B cell (primary cell): Measurements from ENCODE around the gene ADAMTSL2. TPM values are rescaled to one million over a fixed set of nuclear protein-coding genes. Genes with fewer than 3 reads are reported as not detected.

Experiments used
- ATAC-seq: fragments of 200-7000 bp; cut with Tn5 transposase; one replicate; pipeline ENCODE4 v1.10.0; 2021; ENCODE audit warnings: low read depth, mild to moderate bottlenecking, moderate number of reproducible peaks, moderate library complexity
- CTCF ChIA-PET: fragments of 350-600 bp; sonication (Branson Sonifier 250); formaldehyde crosslinking; loops from one replicate; lab custom pipeline; 2021; ENCODE audit warnings: antibody characterized with exemption, inconsistent platforms; lab: Charles Lee
- POLR2A ChIA-PET: fragments of 350-600 bp; sonication (Branson Sonifier 250); formaldehyde crosslinking; loops from one replicate; lab custom pipeline; 2021; ENCODE audit warnings: antibody characterized with exemption; lab: Charles Lee
- DNase-seq: peaks from one replicate; pipeline ENCODE4 v3.0.0; 2013
- H2AFZ ChIP-seq: 2 replicates; pipeline ENCODE4 v1.6.1; 2012; ENCODE audit warnings: mild to moderate bottlenecking, low read depth, low read length; ENCODE audit not compliant: insufficient read depth, poor library complexity, severe bottlenecking
- H3K27ac ChIP-seq, 2 donors: 1 replicate in 1 of 2; 2 replicates in 1 of 2; pipeline ENCODE4 v1.5.1; 2012 to 2013; ENCODE audit warnings: low read length in 2 of 2, mild to moderate bottlenecking in 2 of 2, moderate library complexity in 1 of 2
- H3K27me3 ChIP-seq, 4 experiments: fragments of 200-600 bp in 1 of 4; sonication (generic) in 1 of 4; replicated peaks in 1 of 4; 1 replicate in 2 of 4; 2 replicates in 2 of 4; pipeline versions ENCODE4 v1.6.1 to v1.7.0; 2013 to 2016; ENCODE audit warnings: low read length in 3 of 4, mild to moderate bottlenecking in 2 of 4, mixed read lengths in 1 of 4, moderate library complexity in 1 of 4; ENCODE audit not compliant: insufficient read depth in 4 of 4, control insufficient read depth in 3 of 4; ENCODE audit errors: control extremely low read depth in 1 of 4
- H3K36me3 ChIP-seq, 2 experiments: replicated peaks in 1 of 2; 1 replicate in 1 of 2; 2 replicates in 1 of 2; pipeline versions ENCODE4 v1.6.1 to v1.7.1; 2013; ENCODE audit warnings: low read length in 1 of 2; ENCODE audit not compliant: insufficient read depth in 2 of 2, control insufficient read depth in 1 of 2; ENCODE audit errors: control extremely low read depth in 1 of 2, extremely low read depth in 1 of 2
- H3K4me1 ChIP-seq, 2 donors: fragments of 200-600 bp in 1 of 2; sonication (generic) in 1 of 2; 1 replicate in 1 of 2; 2 replicates in 1 of 2; pipeline versions ENCODE4 v1.5.1 to v1.6.1; 2013 to 2017; ENCODE audit warnings: low read length in 2 of 2; ENCODE audit not compliant: control insufficient read depth in 2 of 2, insufficient read depth in 2 of 2
- H3K4me2 ChIP-seq: replicated peaks from 2 replicates; pipeline ENCODE3; 2012; ENCODE audit warnings: mild to moderate bottlenecking, low read depth, low read length; ENCODE audit not compliant: poor library complexity, severe bottlenecking
- H3K4me3 ChIP-seq, 5 experiments: fragments of 200-600 bp in 1 of 5; sonication (generic) in 1 of 5; 1 replicate in 3 of 5; 2 replicates in 2 of 5; pipeline versions ENCODE4 v1.5.1 to v1.7.0; 2011 to 2016; ENCODE audit warnings: low read length in 4 of 5, mild to moderate bottlenecking in 4 of 5, low read depth in 2 of 5, control low read depth in 1 of 5, moderate library complexity in 1 of 5; ENCODE audit not compliant: insufficient read depth in 1 of 5; ENCODE audit errors: control extremely low read depth in 1 of 5, extremely low read depth in 1 of 5
- H3K79me2 ChIP-seq: fragments of 200-600 bp; sonication (generic); one replicate; pipeline ENCODE4 v1.6.0; 2016; ENCODE audit warnings: low read length; ENCODE audit not compliant: control insufficient read depth, insufficient read depth
- H3K9ac ChIP-seq: fragments of 200-600 bp; sonication (generic); 2 replicates; pipeline ENCODE4 v1.6.1; 2017; ENCODE audit warnings: mild to moderate bottlenecking, low read length, moderate library complexity
- H3K9me3 ChIP-seq, 3 donors: one replicate each; pipeline versions ENCODE4 v1.6.1 to v1.7.1; 2013; ENCODE audit warnings: low read length in 2 of 3; ENCODE audit not compliant: control insufficient read depth in 2 of 3, insufficient read depth in 1 of 3; ENCODE audit errors: control extremely low read depth in 1 of 3
- H4K20me1 ChIP-seq: 2 replicates; pipeline ENCODE4 v1.6.0; 2012; ENCODE audit warnings: mild to moderate bottlenecking, low read length; ENCODE audit not compliant: insufficient read depth, control insufficient read depth, poor library complexity, severe bottlenecking
- H3K27ac Mint-ChIP-seq: one replicate; pipeline ENCODE4 v1.8.0; 2021; ENCODE audit warnings: mixed read lengths
- H3K27me3 Mint-ChIP-seq: one replicate; pipeline ENCODE4 v1.8.0; 2021; ENCODE audit warnings: mixed read lengths
- H3K4me1 Mint-ChIP-seq: one replicate; pipeline ENCODE4 v1.8.0; 2021; ENCODE audit warnings: mixed read lengths
- H3K4me3 Mint-ChIP-seq: one replicate; pipeline ENCODE4 v1.8.0; 2021; ENCODE audit warnings: mixed read lengths
- H3K9me3 Mint-ChIP-seq: one replicate; pipeline ENCODE4 v1.8.0; 2022; ENCODE audit warnings: mixed read lengths; ENCODE audit not compliant: insufficient read depth
- EZH2 ChIP-seq: IDR thresholded peaks from 2 replicates; pipeline ENCODE4 v1.6.1; 2012; ENCODE audit warnings: borderline replicate concordance, low read depth, mild to moderate bottlenecking, moderate library complexity, low read length; ENCODE audit not compliant: insufficient read depth, poor library complexity, severe bottlenecking
- WGBS: methylation state at CpG from one replicate; pipeline ENCODE4 v1.1.5; 2013; ENCODE audit warnings: missing lambda C conversion rate; ENCODE audit not compliant: insufficient coverage; 5-methylcytosine and 5-hydroxymethylcytosine counted together
- intact Hi-C: fragments of 100-400 bp; cut with micrococcal nuclease; formaldehyde crosslinking; loops from one replicate; pipeline ENCODE4 v1.10.0; 2022
- polyA plus RNA-seq: library from polyadenylated mRNA; depleted of rRNA; stranded (reverse); fragments of >200 nt; gene quantifications from 2 replicates; pipeline ENCODE4 v1.2.3, GENCODE V29; 2012
- total RNA-seq, 2 donors: library from RNA; stranded (reverse); fragments of 120-200 nt in 1 of 2; gene quantifications; 1 replicate in 1 of 2; 2 replicates in 1 of 2; pipeline versions ENCODE4 v1.2.3 to v1.2.4, GENCODE V29; 2013 to 2022
- TF ChIP-seq, protein P1 (sequence below): fragments of 200-600 bp; IDR thresholded peaks from one replicate; pipeline ENCODE4 v1.8.0; 2022; ENCODE audit warnings: antibody characterized with exemption, mild to moderate bottlenecking

Gene ADAMTSL2
- total and polyA plus RNA-seq, 2 donors (not counting 1 experiment from before 2014, with no cell fraction given), result 0.03 TPM; not detected in 1

DNA sequence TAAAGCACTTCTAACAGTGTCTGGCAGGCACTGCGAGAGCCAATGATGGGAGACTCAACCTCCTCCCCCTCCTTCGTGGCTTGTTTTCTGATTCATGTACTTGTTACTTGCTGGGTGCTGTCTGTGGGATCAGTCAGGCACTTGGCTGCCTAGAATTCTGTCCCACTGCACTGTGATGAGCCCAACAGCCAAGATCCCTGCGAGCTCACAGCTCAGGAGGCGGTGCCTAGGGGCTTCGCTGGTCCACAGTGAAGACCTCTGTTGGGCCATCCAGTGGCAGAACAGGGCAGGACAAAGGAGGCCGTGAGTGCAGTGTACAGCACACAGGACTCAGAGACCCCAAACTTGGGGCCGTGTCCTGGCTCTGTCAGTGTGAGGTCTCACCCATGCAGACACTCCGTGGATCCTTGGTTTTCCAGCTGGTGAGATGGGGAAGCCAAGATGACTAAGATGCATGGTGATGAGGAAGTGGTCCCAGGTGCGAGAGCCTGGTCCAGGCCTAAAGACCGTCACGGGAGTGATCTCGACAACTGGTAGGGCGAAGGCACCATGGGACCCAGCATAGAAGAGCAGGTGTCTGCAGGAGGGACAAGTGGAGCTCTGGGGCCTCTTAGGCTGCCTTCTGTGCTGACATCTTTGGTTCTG, 29.2 kb upstream of the ADAMTSL2 start:
- Mint-ChIP-seq H3K27me3 (peaks cover 24% of the 10 kb centered on the region), H3K9me3 (peaks cover 11% of the 10 kb centered on the region), H3K27ac (no peak overlapping the region), H3K4me3 (no peak overlapping the region), H3K4me1 (no peaks in the 10 kb centered on the region)
- no peaks in the 10 kb centered on the region for H4K20me1 ChIP-seq
- H3K4me1 ChIP-seq, result peaks cover 0 to 4% of the 10 kb centered on the region in 2 donors
- H2AFZ ChIP-seq, result no peak overlapping the region
- peaks cover 0 to 18% (median 1%) of the 10 kb centered on the region in 4 experiments for H3K27me3 ChIP-seq
- H3K9me3 ChIP-seq, result peaks cover 5 to 15% (median 10%) of the 10 kb centered on the region in 3 donors
- intact Hi-C loops, result no loop called here
- H3K79me2 ChIP-seq, result no peaks in the 10 kb centered on the region
- H3K27ac ChIP-seq, result no peak overlapping the region
- 92% methylated on average over 12 of the region's 13 CpGs for WGBS
- no peak for DNase-seq
- H3K36me3 ChIP-seq, result no peaks in the 10 kb centered on the region
- ATAC-seq, result no peak
- H3K9ac ChIP-seq, result no peak overlapping the region
- ChIA-PET CTCF (no interaction called here), POLR2A (no interaction called here)
- no peak overlapping the region for H3K4me3 ChIP-seq
- no peak for TF ChIP-seq EZH2
- TF ChIP-seq, protein P1, sequence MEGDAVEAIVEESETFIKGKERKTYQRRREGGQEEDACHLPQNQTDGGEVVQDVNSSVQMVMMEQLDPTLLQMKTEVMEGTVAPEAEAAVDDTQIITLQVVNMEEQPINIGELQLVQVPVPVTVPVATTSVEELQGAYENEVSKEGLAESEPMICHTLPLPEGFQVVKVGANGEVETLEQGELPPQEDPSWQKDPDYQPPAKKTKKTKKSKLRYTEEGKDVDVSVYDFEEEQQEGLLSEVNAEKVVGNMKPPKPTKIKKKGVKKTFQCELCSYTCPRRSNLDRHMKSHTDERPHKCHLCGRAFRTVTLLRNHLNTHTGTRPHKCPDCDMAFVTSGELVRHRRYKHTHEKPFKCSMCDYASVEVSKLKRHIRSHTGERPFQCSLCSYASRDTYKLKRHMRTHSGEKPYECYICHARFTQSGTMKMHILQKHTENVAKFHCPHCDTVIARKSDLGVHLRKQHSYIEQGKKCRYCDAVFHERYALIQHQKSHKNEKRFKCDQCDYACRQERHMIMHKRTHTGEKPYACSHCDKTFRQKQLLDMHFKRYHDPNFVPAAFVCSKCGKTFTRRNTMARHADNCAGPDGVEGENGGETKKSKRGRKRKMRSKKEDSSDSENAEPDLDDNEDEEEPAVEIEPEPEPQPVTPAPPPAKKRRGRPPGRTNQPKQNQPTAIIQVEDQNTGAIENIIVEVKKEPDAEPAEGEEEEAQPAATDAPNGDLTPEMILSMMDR, result no peak
- no peak overlapping the region for H3K4me2 ChIP-seq

- Mint-ChIP-seq H3K4me1 (no peaks in the 10 kb centered on the region), H3K9me3 (peaks cover 10% of the 10 kb centered on the region), H3K27me3 (peaks cover 18% of the 10 kb centered on the region), H3K27ac (no peak overlapping the region), H3K4me3 (no peak overlapping the region)
- Histone ChIP-seq H3K4me2 (no peak overlapping the region), H3K36me3 (no peaks in the 10 kb centered on the region), H3K27me3 (peaks cover 0 to 16% (median 1%) of the 10 kb centered on the region in 4 experiments), H3K79me2 (no peaks in the 10 kb centered on the region), H3K4me1 (peaks cover 0 to 4% of the 10 kb centered on the region in 2 donors), H3K4me3 (no peak overlapping the region), H4K20me1 (no peaks in the 10 kb centered on the region), H2AFZ (no peak overlapping the region), H3K27ac (no peak overlapping the region), H3K9ac (no peak overlapping the region), H3K9me3 (peaks cover 5 to 14% (median 10%) of the 10 kb centered on the region in 3 donors)
- POLR2A ChIA-PET, result no interaction called here
- TF ChIP-seq, protein P1, result no peak
- no peak for TF ChIP-seq EZH2
- intact Hi-C loops, result no loop called here
- ATAC-seq (no peak), DNase-seq (no peak)
- 94% methylated on average over 23 of the region's 23 CpGs for WGBS
- CTCF ChIA-PET, result no interaction called here
Measured at GRCh38 chr9:133505901-133506652, 28.4 kb upstream of the ADAMTSL2 start.
